GM18507 (cell line): ENCODE measurements around the gene CERS4.

Experiments used
- DNase-seq: peaks from one replicate; pipeline ENCODE4 v3.0.0; 2011; ENCODE audit warnings: low read depth; ENCODE audit not compliant: insufficient read length; ENCODE audit errors: extremely low spot score
- FAIRE-seq: peaks from 2 replicates; lab custom pipeline; 2011; peaks lifted over from hg19 to GRCh38; lab: Jason Lieb, UNC

The CERS4 gene

DNA sequence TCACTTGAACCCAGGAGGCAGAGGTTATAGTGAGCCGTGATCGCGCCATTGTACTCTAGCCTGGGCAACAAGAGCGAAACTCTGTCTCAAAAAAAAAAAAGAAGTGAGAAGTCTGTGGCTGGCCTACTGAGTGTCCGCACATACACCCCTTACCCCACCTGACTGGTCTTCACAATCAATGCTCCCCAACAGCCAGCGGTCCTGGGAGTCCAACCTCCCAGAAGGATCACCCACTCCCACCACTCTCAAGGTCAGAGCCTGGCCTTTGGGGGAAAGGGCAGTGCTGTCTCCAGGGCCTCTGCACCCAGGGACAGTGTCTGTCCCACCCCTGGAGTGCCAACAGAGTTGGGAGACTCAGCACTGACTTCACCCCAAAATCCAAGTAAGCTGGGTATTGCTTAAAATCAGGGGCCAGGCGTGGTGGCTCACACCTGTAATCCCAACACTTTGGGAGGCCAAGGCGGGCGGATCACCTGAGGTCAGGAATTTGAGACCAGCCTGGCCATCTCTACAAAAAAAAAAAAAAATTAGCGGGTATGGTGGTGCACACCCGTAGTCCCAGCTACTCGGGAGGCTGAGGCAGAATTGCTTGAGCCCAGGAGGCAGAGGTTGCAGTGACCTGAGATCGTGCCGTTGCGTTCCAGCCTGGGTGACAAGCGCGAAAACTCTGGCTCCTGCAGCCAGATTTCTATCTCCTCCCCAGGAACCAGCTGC is 101.3 kb downstream of the CERS4 start:
- no peak for FAIRE-seq
- no peak for DNase-seq

DNA sequence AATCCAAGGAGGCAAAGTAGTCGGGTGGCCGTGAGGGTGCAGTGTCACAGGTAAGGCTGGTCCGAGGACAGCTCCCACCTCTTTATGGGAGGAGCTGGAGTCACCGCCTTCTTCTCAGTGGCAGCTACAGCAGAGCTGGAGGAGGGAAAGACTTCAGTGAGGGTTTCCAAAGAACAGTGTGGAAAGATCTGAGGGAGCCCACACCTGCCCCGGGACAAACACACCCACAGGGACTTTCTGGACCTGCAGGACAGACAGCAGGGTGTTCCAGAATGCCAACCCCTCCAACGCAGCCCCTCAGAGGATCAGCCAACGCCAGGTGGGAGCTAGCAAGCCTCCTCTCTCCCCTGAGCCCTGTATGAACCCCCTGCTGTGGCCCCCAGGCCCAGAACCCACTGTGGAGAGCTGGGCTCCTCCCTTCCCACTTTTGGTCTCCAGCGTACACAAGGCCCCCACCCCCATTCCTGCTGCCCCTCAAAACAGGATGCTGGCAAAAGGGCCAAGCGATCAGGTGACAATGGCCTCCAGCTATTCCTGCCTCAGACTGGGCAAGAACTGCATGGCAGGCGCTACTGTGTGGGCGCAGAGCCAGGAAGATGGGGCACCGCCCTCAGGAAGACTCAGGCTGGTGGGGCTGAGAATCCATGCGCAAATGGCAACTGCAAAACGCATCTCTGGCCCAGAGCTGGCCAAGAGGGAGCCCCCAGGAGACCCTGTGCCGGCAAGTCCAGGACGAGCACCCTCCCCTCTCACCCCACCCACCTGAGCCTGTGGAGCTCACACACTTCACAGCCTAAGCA is 102.5 kb downstream of the CERS4 start:
- FAIRE-seq, result no peak
- DNase-seq, result no peak
